ENCODE measurements around the gene PLXNC1. TPM values are rescaled to one million over a fixed set of nuclear protein-coding genes. Genes with fewer than 3 reads are reported as not detected.

Gene PLXNC1
- total and polyA plus RNA-seq, 9 of the 15 experiments (the other 6 are each of a cell fraction or from before 2014, with no cell fraction given): 0.08 to 0.87 (median 0.28) TPM

DNA sequence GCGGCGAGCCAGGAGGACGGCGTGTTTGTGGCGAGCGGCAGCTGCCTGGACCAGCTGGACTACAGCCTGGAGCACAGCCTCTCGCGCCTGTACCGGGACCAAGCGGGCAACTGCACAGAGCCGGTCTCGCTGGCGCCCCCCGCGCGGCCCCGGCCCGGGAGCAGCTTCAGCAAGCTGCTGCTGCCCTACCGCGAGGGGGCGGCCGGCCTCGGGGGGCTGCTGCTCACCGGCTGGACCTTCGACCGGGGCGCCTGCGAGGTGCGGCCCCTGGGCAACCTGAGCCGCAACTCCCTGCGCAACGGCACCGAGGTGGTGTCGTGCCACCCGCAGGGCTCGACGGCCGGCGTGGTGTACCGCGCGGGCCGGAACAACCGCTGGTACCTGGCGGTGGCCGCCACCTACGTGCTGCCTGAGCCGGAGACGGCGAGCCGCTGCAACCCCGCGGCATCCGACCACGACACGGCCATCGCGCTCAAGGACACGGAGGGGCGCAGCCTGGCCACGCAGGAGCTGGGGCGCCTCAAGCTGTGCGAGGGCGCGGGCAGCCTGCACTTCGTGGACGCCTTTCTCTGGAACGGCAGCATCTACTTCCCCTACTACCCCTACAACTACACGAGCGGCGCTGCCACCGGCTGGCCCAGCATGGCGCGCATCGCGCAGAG is 873 bp downstream of the PLXNC1 start:
- H3K36me3 ChIP-seq (ENCODE audit: control insufficient read depth, insufficient read depth, low read length): no peaks in the 10 kb centered on the region
- TF ChIP-seq FOXP1 (CRISPR knock-in tag; IDR thresholded peaks at IDR 0.05): no peak
- TF ChIP-seq NFRKB (IDR thresholded peaks at IDR 0.05; ENCODE audit: low read depth): no peak
- TF ChIP-seq, protein P1, sequence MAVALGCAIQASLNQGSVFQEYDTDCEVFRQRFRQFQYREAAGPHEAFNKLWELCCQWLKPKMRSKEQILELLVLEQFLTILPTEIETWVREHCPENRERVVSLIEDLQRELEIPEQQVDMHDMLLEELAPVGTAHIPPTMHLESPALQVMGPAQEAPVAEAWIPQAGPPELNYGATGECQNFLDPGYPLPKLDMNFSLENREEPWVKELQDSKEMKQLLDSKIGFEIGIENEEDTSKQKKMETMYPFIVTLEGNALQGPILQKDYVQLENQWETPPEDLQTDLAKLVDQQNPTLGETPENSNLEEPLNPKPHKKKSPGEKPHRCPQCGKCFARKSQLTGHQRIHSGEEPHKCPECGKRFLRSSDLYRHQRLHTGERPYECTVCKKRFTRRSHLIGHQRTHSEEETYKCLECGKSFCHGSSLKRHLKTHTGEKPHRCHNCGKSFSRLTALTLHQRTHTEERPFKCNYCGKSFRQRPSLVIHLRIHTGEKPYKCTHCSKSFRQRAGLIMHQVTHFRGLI (CRISPR knock-in tag; IDR thresholded peaks at IDR 0.05): no peak
- TF ChIP-seq CREB1 (IDR thresholded peaks at IDR 0.05): no peak
- TF ChIP-seq CREB1 (CRISPR knock-in tag; IDR thresholded peaks at IDR 0.05): no peak
- 56% methylated on average over 31 of the region's 76 CpGs for WGBS (ENCODE audit: insufficient coverage, low coverage, missing lambda C conversion rate)
- FAIRE-seq (no peak), DNase-seq (ENCODE audit: extremely low read depth in 1 of 4, low spot score in 3 of 4) (no peak), ATAC-seq (no peak)
- H3K79me2 ChIP-seq (ENCODE audit: control insufficient read depth, insufficient read depth, low read length): no peaks in the 10 kb centered on the region
- H3K9me1 ChIP-seq (ENCODE audit: control insufficient read depth, insufficient read depth, low read length): no peaks in the 10 kb centered on the region
- H3K9me3 ChIP-seq (replicated peaks; ENCODE audit: control insufficient read depth, insufficient read depth, low read depth, low read length): no peaks in the 10 kb centered on the region
- no peak overlapping the region for H3K9ac ChIP-seq (ENCODE audit: insufficient read depth in 1 of 2, low read depth in 2 of 2, low read length in 2 of 2)
- peaks cover 26 to 48% of the 10 kb centered on the region in 2 experiments; a peak in 4 of 5 replicates for H3K27me3 ChIP-seq (ENCODE audit: control insufficient read depth in 2 of 2, insufficient read depth in 2 of 2, low read length in 2 of 2)
- H3K4me3 ChIP-seq: no peak overlapping the region
- intact Hi-C loops (cut with micrococcal nuclease): no loop called here
- no peaks in the 10 kb centered on the region for H4K20me1 ChIP-seq (replicated peaks; ENCODE audit: control insufficient read depth, insufficient read depth, low read length)
- BruUV-seq (replicated peaks): no TSS peak
- no peak overlapping the region for H2AFZ ChIP-seq (ENCODE audit: low read depth, low read length)
- CTCF ChIA-PET (ENCODE audit: low intra/inter-chr PET ratio): no interaction called here
- POLR2A ChIA-PET: no interaction called here
- H3K4me2 ChIP-seq (ENCODE audit: insufficient read depth, low read length): no peak overlapping the region
- in situ Hi-C loops (cut with MboI): no loop called here
- H3K4me1 ChIP-seq (replicated peaks in 1 of 2; ENCODE audit: control insufficient read depth in 2 of 2, insufficient read depth in 2 of 2, low read length in 2 of 2): peaks cover 9 to 19% of the 10 kb centered on the region in 2 experiments; a peak in 4 of 5 replicates
- H3K27ac ChIP-seq (ENCODE audit: extremely low read depth, low read depth, low read length): no peak overlapping the region

Measured in K562 (cell line).